Measurements from ENCODE around the gene TFF3. TPM values are rescaled to one million over a fixed set of nuclear protein-coding genes. Genes with fewer than 3 reads are reported as not detected.

TFF3 gene
- total and polyA plus RNA-seq, 2 donors (not counting 1 experiment from before 2014, with no cell fraction given), result not detected

GRCh38 chr21:42346441-42346840, 31.2 kb upstream of the TFF3 start:
- TF ChIP-seq EZH2 (IDR thresholded peaks at IDR 0.05; ENCODE audit: low read length, missing control alignments), result no peak
- TF ChIP-seq CTCF (conservative IDR thresholded peaks at IDR 0.05 in 1 of 2, IDR thresholded peaks at IDR 0.05 in 1 of 2; ENCODE audit: low read depth in 1 of 2, low read length in 2 of 2), result no peak
- Histone ChIP-seq H2AFZ (ENCODE audit: low read length) (no peak overlapping the region), H3K4me1 (ENCODE audit: control insufficient read depth, extremely low read depth, insufficient read depth, low read length) (no peaks in the 10 kb centered on the region), H3K36me3 (ENCODE audit: control insufficient read depth, insufficient read depth, low read length) (no peaks in the 10 kb centered on the region), H3K9me3 (ENCODE audit: control insufficient read depth, insufficient read depth, low read depth, low read length) (no peaks in the 10 kb centered on the region), H3K27ac (ENCODE audit: insufficient read depth, low read length) (no peak overlapping the region), H3K27me3 (ENCODE audit: control insufficient read depth, insufficient read depth, low read length) (no peaks in the 10 kb centered on the region), H3K79me2 (ENCODE audit: control insufficient read depth, insufficient read depth, low read length) (no peaks in the 10 kb centered on the region), H3K9ac (ENCODE audit: insufficient read depth, low read length) (no peak overlapping the region), H4K20me1 (ENCODE audit: control insufficient read depth, extremely low read depth, insufficient read depth, low read length) (no peaks in the 10 kb centered on the region), H3K4me2 (ENCODE audit: extremely low read depth, insufficient read depth, low read length) (no peak overlapping the region), H3K4me3 (replicated peaks in 1 of 4; ENCODE audit: control extremely low read depth in 1 of 4, insufficient read depth in 1 of 4, low read depth in 3 of 4, low read length in 4 of 4) (no peak overlapping the region)
- DNase-seq (ENCODE audit: low read depth in 2 of 2), result no peak

- Histone ChIP-seq H4K20me1 (ENCODE audit: control insufficient read depth, extremely low read depth, insufficient read depth, low read length) (no peaks in the 10 kb centered on the region), H3K27me3 (ENCODE audit: control insufficient read depth, insufficient read depth, low read length) (no peaks in the 10 kb centered on the region), H3K4me3 (replicated peaks in 1 of 4; ENCODE audit: control extremely low read depth in 1 of 4, insufficient read depth in 1 of 4, low read depth in 3 of 4, low read length in 4 of 4) (no peak overlapping the region), H3K9ac (ENCODE audit: insufficient read depth, low read length) (no peak overlapping the region), H3K36me3 (ENCODE audit: control insufficient read depth, insufficient read depth, low read length) (no peaks in the 10 kb centered on the region), H2AFZ (ENCODE audit: low read length) (no peak overlapping the region), H3K79me2 (ENCODE audit: control insufficient read depth, insufficient read depth, low read length) (no peaks in the 10 kb centered on the region), H3K9me3 (ENCODE audit: control insufficient read depth, insufficient read depth, low read depth, low read length) (no peaks in the 10 kb centered on the region), H3K4me2 (ENCODE audit: extremely low read depth, insufficient read depth, low read length) (no peak overlapping the region), H3K4me1 (ENCODE audit: control insufficient read depth, extremely low read depth, insufficient read depth, low read length) (no peaks in the 10 kb centered on the region), H3K27ac (ENCODE audit: insufficient read depth, low read length) (no peak overlapping the region)
- no peak for DNase-seq (ENCODE audit: low read depth in 2 of 2)
- no peak for TF ChIP-seq CTCF (conservative IDR thresholded peaks at IDR 0.05 in 1 of 2, IDR thresholded peaks at IDR 0.05 in 1 of 2; ENCODE audit: low read depth in 1 of 2, low read length in 2 of 2)
- TF ChIP-seq EZH2 (IDR thresholded peaks at IDR 0.05; ENCODE audit: low read length, missing control alignments), result no peak
These were observed 29.4 kb upstream of the TFF3 start for GRCh38 chr21:42344631-42345030.

GRCh38 chr21:42343963-42344510, 28.8 kb upstream of the TFF3 start:
- Histone ChIP-seq H3K4me3 (replicated peaks in 1 of 4; ENCODE audit: control extremely low read depth in 1 of 4, insufficient read depth in 1 of 4, low read depth in 3 of 4, low read length in 4 of 4) (no peak overlapping the region), H3K27ac (ENCODE audit: insufficient read depth, low read length) (no peak overlapping the region), H3K79me2 (ENCODE audit: control insufficient read depth, insufficient read depth, low read length) (no peaks in the 10 kb centered on the region), H3K4me2 (ENCODE audit: extremely low read depth, insufficient read depth, low read length) (no peak overlapping the region), H3K36me3 (ENCODE audit: control insufficient read depth, insufficient read depth, low read length) (no peaks in the 10 kb centered on the region), H3K27me3 (ENCODE audit: control insufficient read depth, insufficient read depth, low read length) (no peaks in the 10 kb centered on the region), H3K9ac (ENCODE audit: insufficient read depth, low read length) (no peak overlapping the region), H3K4me1 (ENCODE audit: control insufficient read depth, extremely low read depth, insufficient read depth, low read length) (no peaks in the 10 kb centered on the region), H4K20me1 (ENCODE audit: control insufficient read depth, extremely low read depth, insufficient read depth, low read length) (no peaks in the 10 kb centered on the region), H3K9me3 (ENCODE audit: control insufficient read depth, insufficient read depth, low read depth, low read length) (no peaks in the 10 kb centered on the region), H2AFZ (ENCODE audit: low read length) (no peak overlapping the region)
- DNase-seq (ENCODE audit: low read depth in 2 of 2), result no peak
- TF ChIP-seq CTCF (conservative IDR thresholded peaks at IDR 0.05 in 1 of 2, IDR thresholded peaks at IDR 0.05 in 1 of 2; ENCODE audit: low read depth in 1 of 2, low read length in 2 of 2) (no peak), EZH2 (IDR thresholded peaks at IDR 0.05; ENCODE audit: low read length, missing control alignments) (no peak)
